ENCODE results near the gene SEC63. TPM values are rescaled to one million over a fixed set of nuclear protein-coding genes. Genes with fewer than 3 reads are reported as not detected.
"Not testable (repeated sequence)": the region's sequence is repeated elsewhere in the genome, so short reads cannot be mapped to it uniquely, and the experiment has no call there.

The SEC63 gene
- total and polyA plus RNA-seq, 10 donors: 21.2 to 93.9 (median 53.9) TPM

GRCh38 chr6:107932580-107932979 lies 25.4 kb downstream of the SEC63 start:
- H3K27me3 ChIP-seq (replicated peaks in 1 of 7): no peaks in the 10 kb centered on the region
- WGBS, 5 donors: 90 to 99% (median 95%) methylated on average over 3 of the region's 3 CpGs
- intact Hi-C loops (cut with DNase I; ENCODE audit: low total_unique reads): no loop called here
- peaks cover 0 to 35% (median 2%) of the 10 kb centered on the region in 6 donors for H3K36me3 ChIP-seq
- H3K27ac ChIP-seq: no peak overlapping the region
- peaks cover 0 to 15% (median 13%) of the 10 kb centered on the region in 8 donors for H3K9me3 ChIP-seq
- DNase-seq: no peak
- no peak overlapping the region for H3K4me3 ChIP-seq
- TF ChIP-seq POLR2AphosphoS5 (IDR thresholded peaks at IDR 0.05): no peak
- TF ChIP-seq CTCF (IDR thresholded peaks at IDR 0.05 in 8 of 11, conservative IDR thresholded peaks at IDR 0.05 in 3 of 11): no peak
- peaks cover 0 to 11% (median 2%) of the 10 kb centered on the region in 6 donors for H3K4me1 ChIP-seq

GRCh38 chr6:107931894-107932293 lies 26.1 kb downstream of the SEC63 start:
- WGBS, 5 donors: 86 to 98% (median 93%) methylated on average over 3 of the region's 3 CpGs
- intact Hi-C loops (cut with DNase I; ENCODE audit: low total_unique reads): no loop called here
- no peak overlapping the region for H3K27ac ChIP-seq
- H3K4me1 ChIP-seq: peaks cover 0 to 11% (median 2%) of the 10 kb centered on the region in 6 donors
- H3K36me3 ChIP-seq: peaks cover 0 to 42% (median 2%) of the 10 kb centered on the region in 6 donors
- DNase-seq: no peak
- H3K27me3 ChIP-seq (replicated peaks in 1 of 7): no peaks in the 10 kb centered on the region
- H3K4me3 ChIP-seq: no peak overlapping the region
- peaks cover 0 to 15% (median 13%) of the 10 kb centered on the region in 8 donors for H3K9me3 ChIP-seq
- TF ChIP-seq CTCF (IDR thresholded peaks at IDR 0.05 in 8 of 11, conservative IDR thresholded peaks at IDR 0.05 in 3 of 11) (no peak), POLR2A (IDR thresholded peaks at IDR 0.05) (no peak), POLR2AphosphoS5 (IDR thresholded peaks at IDR 0.05) (no peak)

- H3K4me1 ChIP-seq: no peaks in the 10 kb centered on the region
- intact Hi-C loops (cut with DNase I; ENCODE audit: low total_unique reads): no loop called here
- no peak for DNase-seq
- H3K9me3 ChIP-seq: peaks cover 0 to 15% (median 13%) of the 10 kb centered on the region in 8 donors
- H3K4me3 ChIP-seq: no peak overlapping the region
- no peak overlapping the region for H3K27ac ChIP-seq
- H3K36me3 ChIP-seq: peaks cover 0 to 69% (median 7%) of the 10 kb centered on the region in 6 donors
- H3K27me3 ChIP-seq (replicated peaks in 1 of 7): no peaks in the 10 kb centered on the region
- no peak for TF ChIP-seq POLR2AphosphoS5 (IDR thresholded peaks at IDR 0.05)
- TF ChIP-seq CTCF (IDR thresholded peaks at IDR 0.05 in 8 of 11, conservative IDR thresholded peaks at IDR 0.05 in 3 of 11): no peak
- TF ChIP-seq POLR2A (IDR thresholded peaks at IDR 0.05): no peak
- 92 to 99% (median 94%) methylated on average over 2 of the region's 2 CpGs for WGBS, 5 donors
Observed at GRCh38 chr6:107928984-107929383, 29.0 kb downstream of the SEC63 start.

- intact Hi-C loops (cut with DNase I; ENCODE audit: low total_unique reads); H3K4me1 ChIP-seq; DNase-seq; H3K27ac ChIP-seq; H3K27me3 ChIP-seq (replicated peaks in 1 of 7); H3K4me3 ChIP-seq; H3K9me3 ChIP-seq: not testable (repeated sequence)
- H3K36me3 ChIP-seq: peaks cover 0 to 75% (median 11%) of the 10 kb centered on the region in 6 donors
- WGBS, 5 donors: 83 to 87% (median 85%) methylated on average over 10 of the region's 10 CpGs
Observed at GRCh38 chr6:107926697-107927544, 31.1 kb downstream of the SEC63 start.
